Measurements from ENCODE around the gene VWA5B2.

VWA5B2 gene

DNA sequence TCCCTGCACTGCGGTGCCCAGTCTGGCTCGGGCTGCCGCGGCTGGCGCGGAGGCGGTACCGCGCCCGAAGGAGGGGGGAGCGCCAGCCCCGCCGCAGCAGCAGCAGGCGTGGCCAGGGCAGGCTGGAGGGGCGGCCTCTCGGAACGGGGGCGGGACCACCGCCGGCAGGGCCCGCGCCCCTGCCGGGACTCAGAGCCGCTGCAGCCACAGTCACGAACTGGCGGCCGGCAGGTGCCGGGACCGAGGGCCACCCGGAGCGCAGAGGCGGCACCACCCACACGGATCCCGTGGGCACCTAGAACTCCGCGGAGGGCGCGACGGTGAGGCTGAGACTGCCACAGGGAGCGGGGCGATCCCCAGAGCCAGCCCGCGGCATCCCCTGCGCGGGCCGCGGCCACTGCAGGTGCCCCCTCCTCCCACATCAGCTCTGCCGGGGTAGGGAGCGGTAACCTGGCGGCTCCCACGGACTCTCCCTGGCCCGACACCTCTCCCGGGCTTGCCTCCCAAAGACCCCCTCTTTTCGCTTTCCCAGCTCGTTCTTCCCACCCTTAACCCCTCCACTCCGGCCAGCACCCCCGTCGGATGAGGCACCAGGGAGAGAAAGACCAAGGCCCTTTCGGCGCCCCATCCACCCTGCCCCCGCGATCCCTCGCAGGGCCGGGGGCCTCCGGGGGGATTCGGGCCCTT, at the start of gene VWA5B2:
TSS of gene VWA5B2 (plus strand) at position 192 of the 687 bp plus-strand sequence. CDS start 944 bp downstream, outside the sequence.
- no peaks in the 10 kb centered on the region for H3K36me3 Mint-ChIP-seq (ENCODE audit: low read depth)
- H3K4me3 Mint-ChIP-seq, result peak within 1 kb of the TSS; percentile 28
- no peaks in the 10 kb centered on the region for H3K9me3 Mint-ChIP-seq
- H3K4me1 Mint-ChIP-seq (ENCODE audit: low read depth), result peaks cover 12% of the 10 kb centered on the region
- no peak within 1 kb of the TSS for H3K27ac Mint-ChIP-seq
- H3K27me3 Mint-ChIP-seq (ENCODE audit: low read depth), result peaks cover 65% of the 10 kb centered on the region

DNA sequence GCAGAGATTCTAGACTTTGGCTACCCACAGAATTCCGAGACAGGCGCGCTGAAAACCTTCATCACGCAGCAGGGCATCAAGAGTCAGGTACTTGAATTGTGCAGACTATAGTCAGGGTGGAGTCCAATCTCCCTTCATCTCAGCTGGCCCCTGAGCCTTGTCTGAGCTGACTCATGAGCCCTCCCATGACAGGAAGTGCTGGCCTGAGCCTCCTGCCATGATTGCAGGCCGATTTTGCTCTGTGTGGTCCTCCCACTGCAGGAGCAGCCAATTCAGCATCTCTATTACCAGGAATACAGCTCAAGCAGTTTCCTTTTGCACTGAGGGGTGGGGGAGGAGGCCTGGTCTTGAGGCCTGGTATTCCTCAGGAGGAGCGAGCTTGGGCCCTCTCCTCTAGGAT, 49.2 kb upstream of the VWA5B2 start:
- H3K27ac Mint-ChIP-seq, result no peak overlapping the region
- peaks cover 25% of the 10 kb centered on the region for H3K4me1 Mint-ChIP-seq (ENCODE audit: low read depth)
- no peaks in the 10 kb centered on the region for H3K9me3 Mint-ChIP-seq
- H3K27me3 Mint-ChIP-seq (ENCODE audit: low read depth), result no peaks in the 10 kb centered on the region
- H3K36me3 Mint-ChIP-seq (ENCODE audit: low read depth), result peaks cover 47% of the 10 kb centered on the region
- no peak overlapping the region for H3K4me3 Mint-ChIP-seq

DNA sequence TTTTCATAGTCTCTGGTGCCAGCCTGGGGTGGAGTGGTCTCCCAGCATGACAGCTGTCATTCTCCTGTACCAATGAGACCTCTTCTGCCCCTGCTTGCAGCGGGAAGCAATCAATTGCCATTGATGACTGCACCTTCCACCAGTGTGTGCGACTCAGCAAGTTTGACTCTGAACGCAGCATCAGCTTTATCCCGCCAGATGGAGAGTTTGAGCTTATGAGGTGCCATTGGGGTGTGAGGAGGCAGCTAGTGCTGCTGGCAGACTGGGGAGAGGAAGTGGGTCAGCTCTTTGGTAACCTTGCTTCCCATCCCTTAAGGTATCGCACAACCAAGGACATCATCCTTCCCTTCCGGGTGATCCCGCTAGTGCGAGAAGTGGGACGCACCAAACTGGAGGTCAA, 47.8 kb upstream of the VWA5B2 start:
- H3K36me3 Mint-ChIP-seq (ENCODE audit: low read depth), result peaks cover 50% of the 10 kb centered on the region

DNA sequence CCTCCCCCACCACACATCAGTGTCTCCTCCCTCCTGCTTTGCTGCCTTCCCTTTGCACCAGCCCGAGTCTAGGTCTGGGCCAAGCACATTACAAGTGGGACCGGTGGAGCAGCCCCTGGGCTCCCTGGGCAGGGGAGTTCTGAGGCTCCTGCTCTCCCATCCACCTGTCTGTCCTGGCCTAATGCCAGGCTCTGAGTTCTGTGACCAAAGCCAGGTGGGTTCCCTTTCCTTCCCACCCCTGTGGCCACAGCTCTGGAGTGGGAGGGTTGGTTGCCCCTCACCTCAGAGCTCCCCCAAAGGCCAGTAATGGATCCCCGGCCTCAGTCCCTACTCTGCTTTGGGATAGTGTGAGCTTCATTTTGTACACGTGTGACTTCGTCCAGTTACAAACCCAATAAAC, 45.7 kb upstream of the VWA5B2 start:
- Mint-ChIP-seq H3K27ac (no peak overlapping the region), H3K36me3 (ENCODE audit: low read depth) (peaks cover 53% of the 10 kb centered on the region), H3K9me3 (no peaks in the 10 kb centered on the region), H3K4me1 (ENCODE audit: low read depth) (peaks cover 28% of the 10 kb centered on the region), H3K4me3 (no peak overlapping the region), H3K27me3 (ENCODE audit: low read depth) (no peaks in the 10 kb centered on the region)

More for the DNA sequence above, 47.8 kb upstream of the VWA5B2 start:
- no peak overlapping the region for H3K27ac Mint-ChIP-seq
- peaks cover 20% of the 10 kb centered on the region for H3K4me1 Mint-ChIP-seq (ENCODE audit: low read depth)
- H3K4me3 Mint-ChIP-seq, result no peak overlapping the region
- no peaks in the 10 kb centered on the region for H3K27me3 Mint-ChIP-seq (ENCODE audit: low read depth)
- no peaks in the 10 kb centered on the region for H3K9me3 Mint-ChIP-seq

DNA sequence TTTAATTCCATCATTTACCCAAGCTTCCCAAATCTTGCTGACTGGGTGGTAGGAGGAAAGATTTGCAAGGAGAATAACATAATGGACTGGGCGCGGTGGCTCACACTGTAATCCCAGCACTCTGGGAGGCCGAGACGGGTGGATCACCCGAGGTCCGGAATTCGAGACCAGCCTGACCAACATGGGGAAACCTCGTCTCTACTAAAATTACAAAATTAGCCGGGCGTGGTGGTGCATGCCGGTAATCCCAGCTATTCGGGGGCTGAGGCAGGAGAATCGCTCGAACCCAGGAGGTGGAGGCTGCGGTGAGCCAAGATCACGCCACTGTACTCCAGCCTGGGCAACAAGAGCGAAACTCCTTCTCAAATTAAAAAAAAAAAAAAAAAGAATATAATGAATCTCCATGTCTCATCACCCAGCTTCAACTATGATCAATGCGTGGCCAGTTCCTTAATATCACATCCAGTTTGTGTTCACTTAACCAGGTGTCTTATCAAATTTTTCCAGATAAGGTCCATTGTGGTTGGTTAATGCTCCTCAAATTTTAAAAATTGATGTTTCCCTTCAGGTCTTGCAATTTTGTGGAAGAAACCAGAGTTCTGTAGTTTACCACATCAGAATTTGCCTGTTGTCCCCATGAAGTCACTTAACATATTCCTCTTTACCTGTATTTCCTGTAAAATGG, 44.7 kb upstream of the VWA5B2 start:
- peaks cover 46% of the 10 kb centered on the region for H3K36me3 Mint-ChIP-seq (ENCODE audit: low read depth)
- H3K27ac Mint-ChIP-seq, result peak overlapping the region; percentile 78
- peaks cover 30% of the 10 kb centered on the region for H3K4me1 Mint-ChIP-seq (ENCODE audit: low read depth)

DNA sequence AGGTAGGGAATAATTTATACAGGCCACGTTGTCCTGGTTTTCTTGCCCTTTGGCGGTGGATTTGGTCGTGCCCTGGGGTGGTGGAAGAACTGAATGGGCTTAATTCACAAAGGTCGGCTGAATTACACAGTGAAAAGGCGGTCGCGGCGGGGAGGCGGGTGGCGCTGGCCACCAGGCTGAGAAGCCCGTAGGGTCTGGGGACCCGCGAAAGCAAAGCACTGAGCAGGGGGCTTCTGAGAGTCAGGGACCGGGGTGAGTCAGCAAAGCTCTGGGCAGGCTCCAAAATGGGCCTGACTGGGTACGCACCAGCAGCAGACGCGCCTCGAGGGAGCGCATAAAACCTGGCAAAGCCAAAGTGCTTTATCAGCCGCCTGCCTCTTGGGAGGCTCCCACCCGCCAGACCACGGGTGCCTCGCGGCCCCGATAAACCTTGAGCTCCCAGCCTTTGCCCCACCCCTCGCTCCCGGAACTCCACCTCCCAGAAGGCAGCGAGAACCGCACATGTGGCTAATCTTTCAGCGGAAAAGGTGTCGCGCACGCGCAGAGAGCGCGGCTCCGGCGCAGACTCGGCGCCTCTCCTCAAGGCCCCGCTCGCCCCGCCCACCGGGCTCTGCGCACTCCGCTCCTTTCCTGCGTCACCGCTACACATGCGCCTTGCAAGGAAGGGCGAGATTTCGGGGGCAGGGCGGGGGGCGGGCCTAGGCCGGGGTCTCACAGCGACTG, 43.8 kb upstream of the VWA5B2 start:
- Mint-ChIP-seq H3K9me3 (no peaks in the 10 kb centered on the region), H3K27me3 (ENCODE audit: low read depth) (no peaks in the 10 kb centered on the region), H3K4me3 (peak overlapping the region; percentile 99), H3K27ac (peak overlapping the region; percentile 95), H3K4me1 (ENCODE audit: low read depth) (peaks cover 33% of the 10 kb centered on the region), H3K36me3 (ENCODE audit: low read depth) (peaks cover 51% of the 10 kb centered on the region)

More for the DNA sequence above, 44.7 kb upstream of the VWA5B2 start:
- no peaks in the 10 kb centered on the region for H3K27me3 Mint-ChIP-seq (ENCODE audit: low read depth)
- H3K9me3 Mint-ChIP-seq, result no peaks in the 10 kb centered on the region
- peak overlapping the region; percentile 99 for H3K4me3 Mint-ChIP-seq

DNA sequence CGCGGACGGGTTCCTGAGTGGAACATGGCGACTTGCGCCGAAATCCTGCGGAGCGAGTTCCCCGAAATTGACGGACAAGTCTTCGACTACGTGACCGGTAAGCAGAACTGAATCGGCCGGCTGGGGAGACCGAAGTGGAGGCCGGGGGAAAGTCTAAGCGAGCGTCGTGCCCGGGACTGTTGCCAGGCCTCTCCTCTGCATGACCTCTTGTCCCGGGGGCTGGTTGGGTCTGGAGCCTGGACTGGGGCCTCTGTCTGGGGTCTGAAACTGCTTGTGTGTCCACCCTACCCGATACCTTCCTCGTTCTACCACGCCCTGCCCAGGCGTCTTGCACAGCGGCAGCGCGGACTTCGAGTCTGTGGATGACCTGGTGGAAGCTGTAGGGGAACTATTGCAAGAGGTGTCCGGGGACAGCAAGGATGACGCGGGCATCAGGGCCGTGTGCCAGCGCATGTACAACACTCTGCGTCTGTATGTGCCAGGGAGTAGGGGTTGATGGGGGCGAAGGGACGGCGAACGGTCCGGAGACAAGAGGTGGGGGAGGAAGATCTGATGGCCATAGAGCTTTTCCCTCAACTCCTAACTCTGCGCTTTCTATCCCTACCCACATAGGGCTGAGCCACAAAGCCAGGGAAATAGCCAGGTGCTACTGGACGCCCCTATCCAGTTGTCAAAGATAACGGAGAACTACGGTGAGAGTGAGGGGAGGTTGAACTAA, 43.0 kb upstream of the VWA5B2 start, which contains the start of gene ABCF3:
TSS of gene ABCF3 (plus strand) at position 16 of the 718 bp plus-strand sequence. CDS start at position 25, 9 bp downstream.
- Mint-ChIP-seq H3K4me1 (ENCODE audit: low read depth) (peaks cover 33% of the 10 kb centered on the region), H3K36me3 (ENCODE audit: low read depth) (peaks cover 49% of the 10 kb centered on the region), H3K27ac (peak within 1 kb of the TSS; percentile 95), H3K4me3 (peak within 1 kb of the TSS; percentile 99), H3K27me3 (ENCODE audit: low read depth) (no peaks in the 10 kb centered on the region), H3K9me3 (no peaks in the 10 kb centered on the region)

DNA sequence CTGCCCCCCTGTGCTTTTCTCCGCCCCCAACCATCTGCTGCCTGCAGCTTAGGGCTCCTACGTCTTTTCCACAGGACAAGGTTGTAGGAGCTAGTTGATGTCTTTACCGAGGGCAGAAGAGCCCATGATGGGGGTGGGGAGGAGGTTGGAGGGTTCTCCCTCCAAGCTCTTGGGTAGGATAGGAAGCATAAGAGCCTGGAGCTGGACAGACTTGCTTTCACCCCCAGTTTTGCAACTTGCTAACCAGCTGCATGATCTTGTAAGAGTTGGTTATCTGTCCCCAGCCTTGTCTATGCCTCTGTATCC, 42.5 kb upstream of the VWA5B2 start:
- peak overlapping the region; percentile 99 for H3K4me3 Mint-ChIP-seq
- H3K9me3 Mint-ChIP-seq, result no peaks in the 10 kb centered on the region
- peak overlapping the region; percentile 95 for H3K27ac Mint-ChIP-seq
- peaks cover 33% of the 10 kb centered on the region for H3K4me1 Mint-ChIP-seq (ENCODE audit: low read depth)
- H3K36me3 Mint-ChIP-seq (ENCODE audit: low read depth), result peaks cover 45% of the 10 kb centered on the region
- no peaks in the 10 kb centered on the region for H3K27me3 Mint-ChIP-seq (ENCODE audit: low read depth)

DNA sequence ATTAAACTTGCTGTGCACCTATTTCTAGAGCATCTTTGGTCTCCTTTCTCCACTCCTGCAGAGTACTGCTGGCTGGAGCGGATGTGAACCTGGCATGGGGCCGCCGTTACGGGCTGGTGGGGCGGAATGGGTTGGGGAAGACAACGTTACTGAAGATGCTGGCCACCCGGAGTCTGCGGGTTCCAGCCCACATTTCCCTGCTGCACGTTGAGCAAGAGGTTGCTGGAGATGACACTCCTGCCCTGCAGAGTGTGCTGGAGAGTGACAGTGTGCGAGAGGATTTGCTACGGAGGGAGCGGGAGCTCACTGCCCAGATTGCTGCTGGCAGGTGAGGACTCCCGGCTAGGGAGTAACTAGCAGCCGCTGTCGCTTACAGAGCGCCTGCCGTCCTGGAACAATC, 41.3 kb upstream of the VWA5B2 start:
- H3K36me3 Mint-ChIP-seq (ENCODE audit: low read depth), result peaks cover 43% of the 10 kb centered on the region
- H3K27ac Mint-ChIP-seq, result no peak overlapping the region
- no peaks in the 10 kb centered on the region for H3K9me3 Mint-ChIP-seq
- no peak overlapping the region for H3K4me3 Mint-ChIP-seq
- H3K27me3 Mint-ChIP-seq (ENCODE audit: low read depth), result no peaks in the 10 kb centered on the region
- H3K4me1 Mint-ChIP-seq (ENCODE audit: low read depth), result peaks cover 33% of the 10 kb centered on the region

DNA sequence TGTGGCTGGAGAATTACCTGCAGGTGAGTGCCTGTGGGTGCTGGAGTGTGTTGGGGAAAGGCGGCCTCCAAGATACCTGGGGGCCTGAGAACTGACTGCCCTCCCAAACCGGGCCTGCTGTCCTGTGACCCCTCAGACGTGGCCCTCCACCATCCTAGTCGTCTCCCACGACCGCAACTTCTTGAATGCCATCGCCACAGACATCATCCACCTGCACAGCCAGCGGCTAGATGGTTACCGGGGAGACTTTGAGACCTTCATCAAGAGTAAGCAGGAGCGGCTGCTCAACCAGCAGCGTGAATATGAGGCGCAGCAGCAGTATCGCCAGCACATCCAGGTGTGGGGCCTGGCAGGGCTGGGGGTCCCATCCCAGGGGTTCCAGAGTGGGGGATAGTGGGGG, 40.0 kb upstream of the VWA5B2 start:
- Mint-ChIP-seq H3K4me1 (ENCODE audit: low read depth) (peaks cover 33% of the 10 kb centered on the region), H3K27ac (no peak overlapping the region), H3K4me3 (no peak overlapping the region), H3K36me3 (ENCODE audit: low read depth) (peaks cover 44% of the 10 kb centered on the region), H3K27me3 (ENCODE audit: low read depth) (no peaks in the 10 kb centered on the region), H3K9me3 (no peaks in the 10 kb centered on the region)

DNA sequence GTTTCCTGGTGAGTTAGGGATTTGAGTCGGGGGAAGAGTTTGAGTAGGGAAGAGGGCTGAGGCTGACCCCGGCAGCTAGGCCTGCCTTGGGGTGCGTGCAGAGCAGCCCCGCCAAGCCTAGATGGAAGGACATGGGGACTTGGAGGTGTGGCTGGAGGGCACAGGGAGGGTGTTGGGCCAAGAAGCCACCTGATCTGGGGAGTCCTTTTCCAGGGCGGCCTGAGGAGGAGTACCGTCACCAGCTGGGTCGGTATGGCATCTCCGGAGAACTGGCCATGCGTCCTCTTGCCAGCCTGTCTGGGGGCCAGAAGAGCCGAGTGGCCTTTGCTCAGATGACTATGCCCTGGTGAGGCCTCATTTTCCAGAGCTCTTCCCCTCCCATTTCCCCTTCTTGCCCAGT, 36.5 kb upstream of the VWA5B2 start:
- Mint-ChIP-seq H3K27ac (no peak overlapping the region), H3K27me3 (ENCODE audit: low read depth) (no peaks in the 10 kb centered on the region), H3K9me3 (no peaks in the 10 kb centered on the region), H3K36me3 (ENCODE audit: low read depth) (peaks cover 34% of the 10 kb centered on the region), H3K4me3 (no peak overlapping the region), H3K4me1 (ENCODE audit: low read depth) (peaks cover 9% of the 10 kb centered on the region)

DNA sequence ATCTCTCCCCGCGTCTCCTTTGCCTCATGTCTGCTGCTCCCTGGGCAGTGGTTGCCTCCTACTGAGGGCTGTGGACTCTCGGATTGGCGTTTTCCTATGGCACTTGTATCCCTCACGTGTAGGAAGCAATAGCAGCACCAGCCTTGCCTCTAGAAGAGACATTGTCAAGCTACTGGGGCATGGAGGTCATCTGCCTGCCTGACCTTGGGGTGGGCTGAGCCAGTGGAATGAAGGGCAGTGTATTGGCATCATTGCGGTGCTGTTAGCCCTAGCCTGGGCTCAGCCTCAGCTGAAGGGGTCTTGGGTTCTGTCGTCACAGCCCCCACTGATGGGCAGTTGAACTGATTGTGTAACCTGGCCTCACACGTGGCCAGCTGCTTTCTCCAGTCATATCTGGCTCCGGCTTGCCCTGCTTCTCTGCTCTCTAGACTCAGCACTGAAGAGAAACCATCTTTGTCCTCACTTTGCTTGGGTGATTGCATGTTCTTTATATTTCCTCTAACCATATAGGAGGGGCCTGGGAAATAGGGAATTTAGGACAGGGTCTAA, 35.3 kb upstream of the VWA5B2 start:
- H3K36me3 Mint-ChIP-seq (ENCODE audit: low read depth), result peaks cover 29% of the 10 kb centered on the region
- no peak overlapping the region for H3K4me3 Mint-ChIP-seq
- H3K27me3 Mint-ChIP-seq (ENCODE audit: low read depth), result no peaks in the 10 kb centered on the region
- no peak overlapping the region for H3K27ac Mint-ChIP-seq
- H3K9me3 Mint-ChIP-seq, result no peaks in the 10 kb centered on the region
- peaks cover 3% of the 10 kb centered on the region for H3K4me1 Mint-ChIP-seq (ENCODE audit: low read depth)

DNA sequence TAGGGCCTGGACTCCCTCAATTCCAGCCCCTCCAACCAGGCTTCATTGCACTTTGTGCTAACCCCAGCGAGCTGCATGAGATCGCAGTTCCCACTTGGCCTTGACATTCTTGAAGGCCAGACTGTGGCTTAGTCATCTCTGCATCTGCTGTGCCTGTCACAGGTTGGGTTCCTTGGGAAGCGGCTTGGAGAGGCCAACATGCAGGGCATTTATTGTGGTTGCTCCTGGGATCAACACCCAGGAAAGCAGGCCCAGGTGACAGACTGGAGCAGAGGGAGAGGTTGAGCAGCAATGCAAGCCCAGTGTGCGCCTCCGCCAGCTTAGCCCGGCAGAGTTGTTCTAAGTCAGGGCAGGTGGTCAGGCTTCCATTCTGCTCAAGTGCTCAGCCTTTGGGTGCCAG, 32.8 kb upstream of the VWA5B2 start:
- H3K4me3 Mint-ChIP-seq, result no peak overlapping the region
- H3K27me3 Mint-ChIP-seq (ENCODE audit: low read depth), result no peaks in the 10 kb centered on the region
- peaks cover 19% of the 10 kb centered on the region for H3K36me3 Mint-ChIP-seq (ENCODE audit: low read depth)
- H3K4me1 Mint-ChIP-seq (ENCODE audit: low read depth), result no peaks in the 10 kb centered on the region
- H3K9me3 Mint-ChIP-seq, result no peaks in the 10 kb centered on the region
- H3K27ac Mint-ChIP-seq, result no peak overlapping the region

DNA sequence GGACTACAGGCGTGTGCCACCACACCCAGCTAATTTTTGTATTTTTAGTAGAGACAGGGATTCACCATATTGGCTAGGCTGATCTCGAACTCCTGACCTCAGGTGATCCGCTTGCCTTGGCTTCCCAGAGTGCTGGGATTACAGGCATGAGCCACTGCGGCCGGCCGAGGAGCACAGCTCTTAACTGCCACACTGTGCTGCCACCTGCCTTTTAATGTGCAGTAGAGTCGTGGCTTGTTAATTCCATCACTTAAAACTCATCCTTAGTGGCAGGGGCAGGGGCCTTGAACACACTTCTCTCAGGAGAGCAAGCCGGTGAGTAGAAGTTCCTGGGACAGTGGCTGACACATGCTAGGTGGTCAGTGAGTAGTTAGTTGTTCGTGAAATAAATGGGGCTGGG, 30.9 kb upstream of the VWA5B2 start:
- Mint-ChIP-seq H3K27ac (no peak overlapping the region), H3K4me1 (ENCODE audit: low read depth) (no peaks in the 10 kb centered on the region), H3K4me3 (no peak overlapping the region), H3K27me3 (ENCODE audit: low read depth) (no peaks in the 10 kb centered on the region), H3K9me3 (no peaks in the 10 kb centered on the region), H3K36me3 (ENCODE audit: low read depth) (peaks cover 10% of the 10 kb centered on the region)
